ENCODE data around the gene MLH1.
A peak's percentile ranks its signal among the peaks of the same experiment; 100 is the strongest.
"Not testable (repeated sequence)": the region's sequence is repeated elsewhere in the genome, so short reads cannot be mapped to it uniquely, and the experiment has no call there.

The MLH1 gene

GRCh38 chr3:36945333-36945980 is 47.9 kb upstream of the MLH1 start:
- H2AFZ ChIP-seq, result peak overlapping the region; percentile 99
- no peaks in the 10 kb centered on the region for H3K9me3 ChIP-seq (ENCODE audit: control insufficient read depth, low read length)
- no peaks in the 10 kb centered on the region for H3K79me2 ChIP-seq
- no peak overlapping the region for H3K27ac ChIP-seq
- no peaks in the 10 kb centered on the region for H3K27me3 ChIP-seq (ENCODE audit: control insufficient read depth, insufficient read depth, low read length)
- H3K36me3 ChIP-seq (ENCODE audit: control insufficient read depth, insufficient read depth, low read length), result no peaks in the 10 kb centered on the region
- no peak overlapping the region for H3K9ac ChIP-seq
- TF ChIP-seq CTCF (IDR thresholded peaks at IDR 0.05), result no peak
- H3K4me1 ChIP-seq, result no peaks in the 10 kb centered on the region
- H3K4me2 ChIP-seq (ENCODE audit: low read length), result peak overlapping the region; percentile 75
- peak overlapping the region; percentile 67 for H3K4me3 ChIP-seq (ENCODE audit: low read depth, low read length)

DNA sequence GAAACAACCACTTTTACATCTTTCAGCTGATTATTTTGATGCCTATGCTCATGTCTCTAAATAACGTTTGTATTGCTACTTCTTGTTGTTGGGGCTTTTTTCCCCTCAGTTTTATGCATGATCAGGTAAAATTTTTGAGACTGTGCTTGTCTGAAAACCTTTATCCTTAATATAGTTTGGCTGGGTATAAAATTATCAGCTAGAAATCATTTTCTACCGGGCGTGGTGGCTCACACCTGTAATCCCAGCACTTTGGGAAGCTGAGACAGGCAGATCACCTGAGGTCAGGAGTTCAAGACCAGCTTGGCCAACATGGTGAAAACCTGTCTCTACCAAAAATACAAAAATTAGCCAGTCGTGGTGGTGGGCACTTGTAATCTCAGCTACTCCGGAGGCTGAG is 45.5 kb upstream of the MLH1 start:
- not testable (repeated sequence) for H3K4me2 ChIP-seq (ENCODE audit: low read length); H3K9me3 ChIP-seq (ENCODE audit: control insufficient read depth, low read length); H3K79me2 ChIP-seq; H3K27me3 ChIP-seq (ENCODE audit: control insufficient read depth, insufficient read depth, low read length); H2AFZ ChIP-seq; H3K4me1 ChIP-seq; H3K27ac ChIP-seq; H3K36me3 ChIP-seq (ENCODE audit: control insufficient read depth, insufficient read depth, low read length); H3K9ac ChIP-seq; H3K4me3 ChIP-seq (ENCODE audit: low read depth, low read length)

GRCh38 chr3:36954452-36955134 is 38.7 kb upstream of the MLH1 start:
- H3K4me2 ChIP-seq (ENCODE audit: low read length), result no peak overlapping the region
- H3K9me3 ChIP-seq (ENCODE audit: control insufficient read depth, low read length), result no peaks in the 10 kb centered on the region
- no peak overlapping the region for H3K27ac ChIP-seq
- TF ChIP-seq CTCF (IDR thresholded peaks at IDR 0.05), result no peak
- no peaks in the 10 kb centered on the region for H3K27me3 ChIP-seq (ENCODE audit: control insufficient read depth, insufficient read depth, low read length)
- H3K4me3 ChIP-seq (ENCODE audit: low read depth, low read length), result no peak overlapping the region
- H3K79me2 ChIP-seq, result no peaks in the 10 kb centered on the region
- H3K4me1 ChIP-seq, result peaks cover 2% of the 10 kb centered on the region
- H2AFZ ChIP-seq, result no peak overlapping the region
- no peaks in the 10 kb centered on the region for H3K36me3 ChIP-seq (ENCODE audit: control insufficient read depth, insufficient read depth, low read length)
- no peak overlapping the region for H3K9ac ChIP-seq

GRCh38 chr3:36956155-36956554 is 37.2 kb upstream of the MLH1 start:
- TF ChIP-seq CTCF (IDR thresholded peaks at IDR 0.05), result no peak
- Histone ChIP-seq H3K9ac (no peak overlapping the region), H3K4me1 (peaks cover 3% of the 10 kb centered on the region), H3K9me3 (ENCODE audit: control insufficient read depth, low read length) (no peaks in the 10 kb centered on the region), H3K27me3 (ENCODE audit: control insufficient read depth, insufficient read depth, low read length) (no peaks in the 10 kb centered on the region), H2AFZ (no peak overlapping the region), H3K79me2 (no peaks in the 10 kb centered on the region), H3K36me3 (ENCODE audit: control insufficient read depth, insufficient read depth, low read length) (no peaks in the 10 kb centered on the region), H3K27ac (no peak overlapping the region), H3K4me2 (ENCODE audit: low read length) (no peak overlapping the region), H3K4me3 (ENCODE audit: low read depth, low read length) (no peak overlapping the region)

- H3K36me3 ChIP-seq (ENCODE audit: control insufficient read depth, insufficient read depth, low read length), result no peaks in the 10 kb centered on the region
- H2AFZ ChIP-seq, result no peak overlapping the region
- no peaks in the 10 kb centered on the region for H3K79me2 ChIP-seq
- H3K9ac ChIP-seq, result no peak overlapping the region
- no peaks in the 10 kb centered on the region for H3K27me3 ChIP-seq (ENCODE audit: control insufficient read depth, insufficient read depth, low read length)
- H3K4me1 ChIP-seq, result peaks cover 3% of the 10 kb centered on the region
- TF ChIP-seq CTCF (IDR thresholded peaks at IDR 0.05), result no peak
- H3K4me3 ChIP-seq (ENCODE audit: low read depth, low read length), result no peak overlapping the region
- H3K27ac ChIP-seq, result no peak overlapping the region
- no peaks in the 10 kb centered on the region for H3K9me3 ChIP-seq (ENCODE audit: control insufficient read depth, low read length)
- H3K4me2 ChIP-seq (ENCODE audit: low read length), result no peak overlapping the region
Measured at GRCh38 chr3:36957063-36957462, 36.3 kb upstream of the MLH1 start.
